AG08395 (cell line): ENCODE results near the gene TRIM42.

Source experiments
- DNase-seq: peaks from one replicate; pipeline ENCODE4 v3.0.0; 2012; ENCODE audit warnings: mixed read lengths, low spot score

TRIM42 gene

GRCh38 chr3:140710711-140711389, 33.0 kb downstream of the TRIM42 start:
- DNase-seq: no peak

GRCh38 chr3:140711390-140712035, 33.6 kb downstream of the TRIM42 start:
- DNase-seq: no peak

- no peak for DNase-seq
Observed at GRCh38 chr3:140712301-140712700, 34.4 kb downstream of the TRIM42 start.

- no peak for DNase-seq
Observed at GRCh38 chr3:140715035-140715434, 37.2 kb downstream of the TRIM42 start.

GRCh38 chr3:140717921-140718320, 40.1 kb downstream of the TRIM42 start:
- no peak for DNase-seq

- no peak for DNase-seq
Observed at GRCh38 chr3:140719841-140720614, 42.2 kb downstream of the TRIM42 start.

- DNase-seq: no peak
Observed at GRCh38 chr3:140723576-140723975, 45.7 kb downstream of the TRIM42 start.

- no peak for DNase-seq
Observed at GRCh38 chr3:140724856-140725812, 47.3 kb downstream of the TRIM42 start.

- no peak for DNase-seq
Observed at GRCh38 chr3:140726066-140726465, 48.2 kb downstream of the TRIM42 start.

- DNase-seq: no peak
Observed at GRCh38 chr3:140727886-140728285, 50.0 kb downstream of the TRIM42 start.

GRCh38 chr3:140731440-140732119, 53.7 kb downstream of the TRIM42 start:
- no peak for DNase-seq

GRCh38 chr3:140733623-140734022, 55.8 kb downstream of the TRIM42 start:
- DNase-seq: no peak

GRCh38 chr3:140736863-140737460, 59.1 kb downstream of the TRIM42 start:
- peak; percentile 8 for DNase-seq

- DNase-seq: no peak
Observed at GRCh38 chr3:140742116-140742515, 64.3 kb downstream of the TRIM42 start.

- no peak for DNase-seq
Observed at GRCh38 chr3:140748171-140748570, 70.3 kb downstream of the TRIM42 start.

- no peak for DNase-seq
Observed at GRCh38 chr3:140748903-140749302, 71.0 kb downstream of the TRIM42 start.
